H1 (cell line): ENCODE measurements around the gene NDRG4. TPM values are rescaled to one million over a fixed set of nuclear protein-coding genes. Genes with fewer than 3 reads are reported as not detected.

Experiments
- FOSL1 ChIP-seq: IDR thresholded peaks from 2 replicates; pipeline ENCODE4 v1.6.1; 2011; ENCODE audit warnings: mild to moderate bottlenecking, low read depth, low read length, moderate library complexity; ENCODE audit not compliant: insufficient read depth
- SIX5 ChIP-seq: IDR thresholded peaks from 2 replicates; pipeline ENCODE4 v1.6.1; 2011; ENCODE audit warnings: mild to moderate bottlenecking, low read depth, low read length
- TAF7 ChIP-seq: optimal IDR thresholded peaks from 2 replicates; pipeline ENCODE3; 2011; ENCODE audit warnings: low read depth, mild to moderate bottlenecking, inconsistent platforms, low read length, moderate library complexity, borderline replicate concordance
- YY1 ChIP-seq: IDR thresholded peaks from 2 replicates; pipeline ENCODE4 v1.6.1; 2011; ENCODE audit warnings: low read depth, mild to moderate bottlenecking, low read length
- polyA plus RNA-seq, 7 experiments: library from polyadenylated mRNA; depleted of rRNA in 3 of 7; stranded (reverse) in 5 of 7; unstranded in 2 of 7; fragments of >200 nt in 5 of 7; fragments of 200-250 nt in 2 of 7; gene quantifications; 1 replicate in 5 of 7; 2 replicates in 1 of 7; 4 replicates in 1 of 7; pipeline versions ENCODE4 v1.2.1 to v1.2.3, GENCODE V29; 2011 to 2013; ENCODE audit warnings: missing spikeins in 2 of 7, mixed read lengths in 2 of 7
- total RNA-seq: library from RNA; stranded (reverse); fragmentation: NEBNext Ultra II Directional; extraction: Animal tissue kit (Norgen Biotek cat#: 25700); gene quantifications from 2 replicates; pipeline ENCODE4 v1.2.1, GENCODE V29; 2021

NDRG4 gene
- total and polyA plus RNA-seq, 2 of the 8 experiments (the other 6 are each of a cell fraction or from before 2014, with no cell fraction given), result 20.8 to 30.9 TPM

GRCh38 chr16:58510097-58510775 lies 10.3 kb downstream of the NDRG4 start (continued):
- TF ChIP-seq FOSL1, result no peak
- no peak for TF ChIP-seq YY1
- no peak for TF ChIP-seq TAF7
- no peak for TF ChIP-seq SIX5
